Choroid plexus epithelial cell (primary cell): ENCODE data around the gene CARNS1.

Experiments used
- DNase-seq: peaks from one replicate; pipeline ENCODE4 v3.0.0-alpha.2; 2010; ENCODE audit warnings: low read depth
- H3K4me3 ChIP-seq: 2 replicates; pipeline ENCODE4 v1.5.1; 2011; ENCODE audit warnings: low read depth, mild to moderate bottlenecking, control low read depth, low read length, moderate library complexity
- CTCF ChIP-seq: conservative IDR thresholded peaks from 2 replicates; pipeline ENCODE4 v1.5.1; 2011; ENCODE audit warnings: low read depth, mild to moderate bottlenecking, control low read depth, inconsistent platforms, low read length, moderate library complexity

Gene CARNS1

GRCh38 chr11:67440229-67441097, 25.0 kb downstream of the CARNS1 start:
- H3K4me3 ChIP-seq = no peak overlapping the region
- no peak for DNase-seq
- TF ChIP-seq CTCF = no peak

GRCh38 chr11:67441098-67441563, 25.7 kb downstream of the CARNS1 start:
- DNase-seq = no peak
- TF ChIP-seq CTCF = no peak
- H3K4me3 ChIP-seq = no peak overlapping the region

GRCh38 chr11:67441731-67442351, 26.4 kb downstream of the CARNS1 start:
- DNase-seq = no peak
- H3K4me3 ChIP-seq = no peak overlapping the region

GRCh38 chr11:67442504-67443404, 27.3 kb downstream of the CARNS1 start:
- no peak for TF ChIP-seq CTCF
- H3K4me3 ChIP-seq = peak overlapping the region; percentile 79
- DNase-seq = no peak

More at GRCh38 chr11:67441731-67442351, 26.4 kb downstream of the CARNS1 start:
- TF ChIP-seq CTCF = no peak

GRCh38 chr11:67445515-67445914, 30.0 kb downstream of the CARNS1 start:
- DNase-seq = no peak
- H3K4me3 ChIP-seq = no peak overlapping the region
- no peak for TF ChIP-seq CTCF

GRCh38 chr11:67448220-67448609, 32.7 kb downstream of the CARNS1 start:
- no peak for TF ChIP-seq CTCF
- H3K4me3 ChIP-seq = no peak overlapping the region
- no peak for DNase-seq
